Loucy (cell line): Measurements from ENCODE around the gene CIB2.

Experiments used
- H2AFZ ChIP-seq: fragments of 200-600 bp; sonication (generic); 2 replicates; pipeline ENCODE4 v1.6.0; 2016; ENCODE audit warnings: antibody characterized with exemption, mild to moderate bottlenecking, low read length, moderate library complexity
- H3F3A ChIP-seq: fragments of 200-600 bp; 2 replicates; pipeline ENCODE4 v1.6.0; 2016; ENCODE audit warnings: antibody characterized with exemption, low read depth, mild to moderate bottlenecking
- H3K27me3 ChIP-seq: fragments of 200-600 bp; sonication (generic); 2 replicates; pipeline ENCODE4 v1.6.1; 2014; ENCODE audit warnings: low read length, mild to moderate bottlenecking; ENCODE audit not compliant: insufficient read depth, poor library complexity, severe bottlenecking
- H3K36me3 ChIP-seq: fragments of 200-600 bp; sonication (generic); 2 replicates; pipeline ENCODE4 v1.6.1; 2016; ENCODE audit warnings: low read length; ENCODE audit not compliant: insufficient read depth
- H3K4me1 ChIP-seq: fragments of 200-600 bp; sonication (generic); 2 replicates; pipeline ENCODE4 v1.5.1; 2014; ENCODE audit warnings: low read length, mild to moderate bottlenecking; ENCODE audit not compliant: insufficient read depth, poor library complexity, severe bottlenecking
- H3K4me2 ChIP-seq: fragments of 200-600 bp; sonication (generic); 2 replicates; pipeline ENCODE4 v1.6.0; 2014; ENCODE audit warnings: antibody characterized with exemption, low read length, low read depth, mild to moderate bottlenecking; ENCODE audit not compliant: poor library complexity, severe bottlenecking
- H3K4me3 ChIP-seq: fragments of 200-600 bp; sonication (generic); 2 replicates; pipeline ENCODE4 v1.5.1; 2014; ENCODE audit warnings: low read length, mild to moderate bottlenecking, mixed read lengths; ENCODE audit not compliant: poor library complexity, severe bottlenecking
- H3K79me2 ChIP-seq: fragments of 200-600 bp; sonication (generic); 2 replicates; pipeline ENCODE4 v1.6.1; 2014; ENCODE audit warnings: low read length; ENCODE audit not compliant: insufficient read depth
- H3K9ac ChIP-seq: fragments of 200-600 bp; sonication (generic); 2 replicates; pipeline ENCODE4 v1.6.0; 2014; ENCODE audit warnings: mild to moderate bottlenecking, low read depth, low read length, moderate library complexity; ENCODE audit not compliant: poor library complexity, severe bottlenecking
- H3K9me2 ChIP-seq: fragments of 200-600 bp; sonication (generic); replicated peaks from 2 replicates; pipeline ENCODE4 v1.6.1; 2016; ENCODE audit warnings: low read depth, low read length, mixed read lengths
- H3K9me3 ChIP-seq: fragments of 200-600 bp; sonication (generic); 2 replicates; pipeline ENCODE4 v1.6.1; 2014; ENCODE audit warnings: mild to moderate bottlenecking, antibody characterized with exemption, low read length, low read depth; ENCODE audit not compliant: insufficient read depth
- H4K20me1 ChIP-seq: fragments of 200-600 bp; sonication (generic); 2 replicates; pipeline ENCODE4 v1.6.0; 2014; ENCODE audit warnings: antibody characterized with exemption, low read length, mild to moderate bottlenecking; ENCODE audit not compliant: insufficient read depth, poor library complexity, severe bottlenecking
- EZH2phosphoT487 ChIP-seq: fragments of 200-600 bp; IDR thresholded peaks from 2 replicates; pipeline ENCODE4 v1.6.1; 2018; ENCODE audit warnings: antibody characterized with exemption, mild to moderate bottlenecking, moderate library complexity, borderline replicate concordance
- TF ChIP-seq, protein P1 (sequence below): fragments of 200-600 bp; sonication (generic); conservative IDR thresholded peaks from 2 replicates; pipeline ENCODE4 v1.5.1; 2014; ENCODE audit warnings: mild to moderate bottlenecking, antibody characterized with exemption, low read length

The CIB2 gene

DNA sequence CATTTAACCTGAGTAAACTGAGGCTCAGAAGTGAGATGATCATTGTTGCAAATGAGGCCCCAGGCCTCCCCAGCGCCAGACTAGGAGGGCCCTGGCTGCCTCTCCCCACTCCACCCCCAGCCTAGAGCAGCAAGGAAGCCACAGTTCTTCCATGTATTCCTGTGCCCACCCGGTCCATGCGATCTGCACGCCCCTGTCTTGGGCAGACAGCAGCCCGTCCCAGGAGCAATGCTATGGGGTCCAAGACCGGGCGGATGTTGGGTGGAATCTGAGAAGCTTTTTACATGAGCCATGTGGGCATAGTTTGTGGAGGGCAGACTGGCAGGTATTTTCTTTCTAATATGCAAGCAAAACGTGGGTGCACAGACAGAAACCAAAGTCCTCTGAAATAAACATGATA is 23.8 kb downstream of the CIB2 start:
- H3F3A ChIP-seq: no peaks in the 10 kb centered on the region
- H3K36me3 ChIP-seq: no peaks in the 10 kb centered on the region
- H2AFZ ChIP-seq: no peak overlapping the region
- no peaks in the 10 kb centered on the region for H3K9me3 ChIP-seq
- H3K27me3 ChIP-seq: no peaks in the 10 kb centered on the region
- no peak overlapping the region for H3K4me3 ChIP-seq
- no peaks in the 10 kb centered on the region for H4K20me1 ChIP-seq
- H3K79me2 ChIP-seq: no peaks in the 10 kb centered on the region
- no peak for TF ChIP-seq EZH2phosphoT487
- TF ChIP-seq, protein P1, sequence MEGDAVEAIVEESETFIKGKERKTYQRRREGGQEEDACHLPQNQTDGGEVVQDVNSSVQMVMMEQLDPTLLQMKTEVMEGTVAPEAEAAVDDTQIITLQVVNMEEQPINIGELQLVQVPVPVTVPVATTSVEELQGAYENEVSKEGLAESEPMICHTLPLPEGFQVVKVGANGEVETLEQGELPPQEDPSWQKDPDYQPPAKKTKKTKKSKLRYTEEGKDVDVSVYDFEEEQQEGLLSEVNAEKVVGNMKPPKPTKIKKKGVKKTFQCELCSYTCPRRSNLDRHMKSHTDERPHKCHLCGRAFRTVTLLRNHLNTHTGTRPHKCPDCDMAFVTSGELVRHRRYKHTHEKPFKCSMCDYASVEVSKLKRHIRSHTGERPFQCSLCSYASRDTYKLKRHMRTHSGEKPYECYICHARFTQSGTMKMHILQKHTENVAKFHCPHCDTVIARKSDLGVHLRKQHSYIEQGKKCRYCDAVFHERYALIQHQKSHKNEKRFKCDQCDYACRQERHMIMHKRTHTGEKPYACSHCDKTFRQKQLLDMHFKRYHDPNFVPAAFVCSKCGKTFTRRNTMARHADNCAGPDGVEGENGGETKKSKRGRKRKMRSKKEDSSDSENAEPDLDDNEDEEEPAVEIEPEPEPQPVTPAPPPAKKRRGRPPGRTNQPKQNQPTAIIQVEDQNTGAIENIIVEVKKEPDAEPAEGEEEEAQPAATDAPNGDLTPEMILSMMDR: no peak
- H3K4me2 ChIP-seq: no peak overlapping the region
- H3K9ac ChIP-seq: no peak overlapping the region
- peaks cover 37% of the 10 kb centered on the region for H3K4me1 ChIP-seq
- H3K9me2 ChIP-seq: no peaks in the 10 kb centered on the region

GRCh38 chr15:78105476-78106241 is 25.6 kb downstream of the CIB2 start:
- no peak for TF ChIP-seq EZH2phosphoT487
- TF ChIP-seq, protein P1: no peak
- no peak overlapping the region for H2AFZ ChIP-seq
- H3K4me1 ChIP-seq: peaks cover 37% of the 10 kb centered on the region
- H3K9me2 ChIP-seq: no peaks in the 10 kb centered on the region
- H3K36me3 ChIP-seq: no peaks in the 10 kb centered on the region
- H4K20me1 ChIP-seq: no peaks in the 10 kb centered on the region
- no peak overlapping the region for H3K4me3 ChIP-seq
- no peaks in the 10 kb centered on the region for H3F3A ChIP-seq
- H3K9ac ChIP-seq: no peak overlapping the region
- H3K9me3 ChIP-seq: no peaks in the 10 kb centered on the region
- peak overlapping the region; percentile 18 for H3K4me2 ChIP-seq
- no peaks in the 10 kb centered on the region for H3K79me2 ChIP-seq
- no peaks in the 10 kb centered on the region for H3K27me3 ChIP-seq

DNA sequence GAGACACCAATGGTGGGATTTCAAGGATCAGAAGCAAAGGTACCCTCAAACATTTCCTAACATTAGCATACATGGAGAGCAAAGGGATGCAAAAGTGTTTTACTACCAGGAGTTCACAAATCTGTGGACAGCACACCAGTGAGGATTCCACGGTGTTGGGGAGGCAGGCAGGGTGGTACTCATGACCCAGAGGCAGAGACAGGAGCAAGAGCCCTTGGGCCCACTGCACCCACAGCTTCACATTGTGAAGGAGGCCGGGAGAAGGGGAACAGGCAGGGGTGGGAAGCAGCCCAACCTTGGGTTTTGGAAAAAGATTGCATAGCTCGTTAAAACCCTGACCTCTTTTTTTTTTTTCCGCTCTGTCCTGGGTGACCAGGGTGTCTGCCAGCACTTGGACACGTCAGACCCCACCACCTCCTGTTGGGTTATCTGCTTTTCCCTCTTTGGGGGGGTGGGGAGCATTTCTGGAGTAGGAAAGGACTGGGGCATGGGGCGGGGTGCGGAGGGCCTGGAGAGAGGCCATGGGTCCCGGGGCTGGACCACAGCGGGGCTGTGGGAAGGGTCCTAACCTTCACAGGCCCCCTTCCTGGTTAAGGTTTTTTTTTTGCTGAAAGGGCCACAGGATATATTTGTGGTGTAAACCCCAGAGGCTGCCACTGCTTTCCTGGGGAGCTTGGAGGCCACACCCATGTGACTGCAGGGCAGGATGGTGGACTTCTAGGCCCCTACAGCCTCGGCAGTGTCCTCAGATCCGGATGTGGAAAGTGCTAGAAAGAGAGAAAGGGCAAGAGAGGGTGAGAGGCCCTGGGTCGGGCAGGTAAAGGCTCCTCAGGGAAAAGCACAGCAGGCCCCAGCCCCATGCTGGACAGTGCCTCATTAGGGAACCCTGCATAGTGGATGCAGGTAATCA is 26.4 kb downstream of the CIB2 start:
- H3F3A ChIP-seq: no peaks in the 10 kb centered on the region
- no peaks in the 10 kb centered on the region for H4K20me1 ChIP-seq
- H3K4me2 ChIP-seq: peak overlapping the region; percentile 18
- H3K36me3 ChIP-seq: no peaks in the 10 kb centered on the region
- no peak for TF ChIP-seq EZH2phosphoT487
- TF ChIP-seq, protein P1: no peak
- no peaks in the 10 kb centered on the region for H3K9me3 ChIP-seq
- H3K4me1 ChIP-seq: peaks cover 37% of the 10 kb centered on the region
- H3K9me2 ChIP-seq: no peaks in the 10 kb centered on the region
- no peaks in the 10 kb centered on the region for H3K27me3 ChIP-seq
- no peak overlapping the region for H3K9ac ChIP-seq
- H3K4me3 ChIP-seq: no peak overlapping the region
- H3K79me2 ChIP-seq: no peaks in the 10 kb centered on the region
- no peak overlapping the region for H2AFZ ChIP-seq
